ENCODE data around the gene IGSF23. TPM values are rescaled to one million over a fixed set of nuclear protein-coding genes. Genes with fewer than 3 reads are reported as not detected.
"Not testable (repeated sequence)": the region's sequence is repeated elsewhere in the genome, so short reads cannot be mapped to it uniquely, and the experiment has no call there.

IGSF23 gene
- total and polyA plus RNA-seq, 5 donors: not detected

DNA sequence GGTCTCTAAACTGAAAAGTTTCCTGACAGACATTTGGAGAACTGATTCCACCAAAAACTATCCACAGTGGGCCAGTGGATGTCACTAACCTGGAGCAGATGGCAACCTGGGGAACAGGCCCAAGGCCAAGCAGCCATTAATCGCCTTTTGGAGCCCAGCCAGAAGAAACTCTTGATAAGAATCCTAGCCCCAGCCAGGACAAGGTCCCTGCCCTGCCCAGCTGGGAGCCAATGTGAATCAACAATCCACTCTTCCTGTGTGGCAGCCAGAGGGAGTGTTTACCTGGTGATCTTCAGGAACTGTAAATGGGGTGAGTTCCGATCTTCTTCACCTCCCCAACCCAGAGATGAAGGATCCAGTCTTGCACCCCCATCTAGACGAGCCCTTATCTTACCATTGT is 14.5 kb upstream of the IGSF23 start:
- no peak overlapping the region for H3K4me3 ChIP-seq (ENCODE audit: low read length)
- intact Hi-C loops (cut with DNase I): no loop called here
- no peaks in the 10 kb centered on the region for H3K4me1 ChIP-seq (ENCODE audit: control insufficient read depth, insufficient read depth, low read length)
- no peak for ATAC-seq
- no peak for DNase-seq
- H3K9me3 ChIP-seq (ENCODE audit: control insufficient read depth, low read length): no peaks in the 10 kb centered on the region
- no peak overlapping the region for H3K27ac ChIP-seq (ENCODE audit: low read length)
- WGBS: 59% methylated on average over 3 of the region's 3 CpGs
- no peaks in the 10 kb centered on the region for H3K27me3 ChIP-seq (ENCODE audit: control insufficient read depth, insufficient read depth)

DNA sequence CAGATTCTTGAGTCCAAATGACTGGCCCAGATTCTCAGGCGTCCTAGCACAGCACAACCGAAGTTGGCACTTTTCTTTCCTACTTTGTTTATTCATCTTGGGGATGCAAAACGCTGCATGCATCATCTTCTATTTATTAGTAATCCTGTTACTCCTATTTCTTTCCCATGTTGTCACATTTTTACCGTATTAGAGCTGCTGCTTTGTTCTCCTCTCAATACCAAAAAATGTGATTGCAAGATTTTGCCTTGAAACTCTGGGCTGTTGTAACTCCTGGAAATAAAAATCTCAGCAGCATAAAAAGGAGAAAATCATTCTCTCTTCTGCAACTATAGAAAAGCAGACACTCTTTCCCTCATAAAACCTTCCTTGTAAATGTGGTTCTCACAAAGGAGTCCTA is 12.9 kb upstream of the IGSF23 start:
- ATAC-seq: no peak
- no peaks in the 10 kb centered on the region for H3K4me1 ChIP-seq (ENCODE audit: control insufficient read depth, insufficient read depth, low read length)
- intact Hi-C loops (cut with DNase I): no loop called here
- no peak overlapping the region for H3K4me3 ChIP-seq (ENCODE audit: low read length)
- no peak for DNase-seq
- no peak overlapping the region for H3K27ac ChIP-seq (ENCODE audit: low read length)
- H3K27me3 ChIP-seq (ENCODE audit: control insufficient read depth, insufficient read depth): no peaks in the 10 kb centered on the region
- no peaks in the 10 kb centered on the region for H3K9me3 ChIP-seq (ENCODE audit: control insufficient read depth, low read length)
- 68% methylated on average over 4 of the region's 4 CpGs for WGBS

DNA sequence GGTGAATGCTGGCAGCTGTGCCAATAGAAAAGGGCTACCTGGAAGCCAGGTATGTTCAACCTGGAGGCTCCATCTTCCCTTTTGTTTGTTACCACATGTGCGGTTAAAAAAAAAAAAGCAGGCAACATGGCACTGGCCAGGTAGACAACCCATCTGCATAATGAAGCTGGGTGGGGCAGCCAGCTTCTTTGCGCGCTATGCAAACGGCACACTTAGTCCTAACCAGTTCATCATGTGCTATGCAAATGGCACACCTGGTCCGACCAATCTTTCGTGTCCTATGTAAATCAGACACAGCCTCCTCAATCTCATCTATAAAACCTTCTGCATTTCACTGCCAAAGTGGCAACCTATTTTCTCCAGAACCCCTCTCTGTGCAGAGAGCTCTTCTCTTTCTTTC is 11.3 kb upstream of the IGSF23 start:
- peaks cover 2% of the 10 kb centered on the region for H3K4me1 ChIP-seq (ENCODE audit: control insufficient read depth, insufficient read depth, low read length)
- ATAC-seq (no peak), DNase-seq (no peak)
- 88% methylated on average over 6 of the region's 6 CpGs for WGBS
- no peak overlapping the region for H3K27ac ChIP-seq (ENCODE audit: low read length)
- intact Hi-C loops (cut with DNase I): no loop called here
- no peaks in the 10 kb centered on the region for H3K27me3 ChIP-seq (ENCODE audit: control insufficient read depth, insufficient read depth)
- no peaks in the 10 kb centered on the region for H3K9me3 ChIP-seq (ENCODE audit: control insufficient read depth, low read length)
- no peak overlapping the region for H3K4me3 ChIP-seq (ENCODE audit: low read length)

DNA sequence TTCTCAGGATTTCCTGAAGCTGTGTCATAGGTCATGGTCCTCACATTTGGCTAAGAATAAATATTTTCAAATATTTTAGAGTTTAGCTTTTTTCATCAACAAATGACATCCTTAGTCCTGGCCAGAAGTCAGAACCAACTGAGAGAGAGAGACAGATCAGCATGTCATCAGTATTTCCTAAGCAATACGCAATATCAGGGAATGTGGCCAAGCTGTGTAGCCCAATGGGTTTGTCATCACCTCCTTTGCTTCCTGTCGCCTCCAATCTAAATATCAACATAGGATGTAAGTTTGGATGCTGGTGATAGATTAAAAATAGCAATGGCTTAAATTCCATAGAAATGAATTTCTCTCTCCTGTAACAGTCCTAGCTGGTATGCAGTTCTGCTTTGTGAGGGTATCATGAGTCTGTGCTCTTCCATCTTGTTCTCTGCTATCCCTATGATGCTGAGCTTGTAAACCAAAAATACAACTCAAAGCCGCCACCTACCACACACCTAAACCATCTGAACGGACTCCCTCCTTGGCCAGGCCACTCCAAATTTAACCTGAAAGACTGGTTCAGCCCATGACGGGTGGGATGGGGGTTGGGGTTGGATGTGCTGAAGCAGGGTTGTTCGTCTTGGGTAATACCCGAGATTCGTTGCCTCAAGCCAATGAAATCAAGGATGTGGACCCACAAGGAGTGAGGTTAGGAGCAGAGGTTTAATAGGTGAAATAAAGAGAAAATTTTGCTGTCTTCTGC is 10.0 kb upstream of the IGSF23 start:
- Histone ChIP-seq H3K27me3 (ENCODE audit: control insufficient read depth, insufficient read depth) (no peaks in the 10 kb centered on the region), H3K4me1 (ENCODE audit: control insufficient read depth, insufficient read depth, low read length) (peaks cover 2% of the 10 kb centered on the region), H3K27ac (ENCODE audit: low read length) (peak overlapping the region; percentile 71), H3K4me3 (ENCODE audit: low read length) (no peak overlapping the region), H3K9me3 (ENCODE audit: control insufficient read depth, low read length) (no peaks in the 10 kb centered on the region)
- intact Hi-C loops (cut with DNase I): no loop called here
- no peak for DNase-seq
- peak; percentile 62 to 86 for ATAC-seq
- 62% methylated on average over 8 of the region's 8 CpGs for WGBS

DNA sequence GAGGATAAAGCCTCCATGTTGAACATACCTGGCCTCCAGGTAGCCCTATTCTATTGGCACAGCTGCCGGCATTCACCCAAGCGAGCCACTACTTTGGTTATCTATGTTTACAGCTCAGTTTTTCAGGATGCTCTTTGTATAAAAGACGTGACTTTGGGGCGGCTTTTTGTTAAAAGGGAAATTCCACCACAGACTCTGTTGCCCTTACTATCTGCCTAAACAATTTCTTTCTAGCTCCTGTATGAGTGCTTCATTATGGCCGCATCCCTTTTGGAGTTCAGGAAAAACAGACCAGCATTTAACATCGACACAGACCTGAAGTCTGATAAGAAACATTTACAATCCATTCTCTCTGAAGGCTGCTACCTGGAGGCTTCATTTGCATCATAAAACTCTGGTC is 9.1 kb upstream of the IGSF23 start:
- no peaks in the 10 kb centered on the region for H3K9me3 ChIP-seq (ENCODE audit: control insufficient read depth, low read length)
- DNase-seq (no peak), ATAC-seq (no peak)
- H3K4me3 ChIP-seq (ENCODE audit: low read length): no peak overlapping the region
- intact Hi-C loops (cut with DNase I): no loop called here
- H3K4me1 ChIP-seq (ENCODE audit: control insufficient read depth, insufficient read depth, low read length): peaks cover 2% of the 10 kb centered on the region
- 58% methylated on average over 6 of the region's 6 CpGs for WGBS
- no peaks in the 10 kb centered on the region for H3K27me3 ChIP-seq (ENCODE audit: control insufficient read depth, insufficient read depth)
- H3K27ac ChIP-seq (ENCODE audit: low read length): peak overlapping the region; percentile 36

DNA sequence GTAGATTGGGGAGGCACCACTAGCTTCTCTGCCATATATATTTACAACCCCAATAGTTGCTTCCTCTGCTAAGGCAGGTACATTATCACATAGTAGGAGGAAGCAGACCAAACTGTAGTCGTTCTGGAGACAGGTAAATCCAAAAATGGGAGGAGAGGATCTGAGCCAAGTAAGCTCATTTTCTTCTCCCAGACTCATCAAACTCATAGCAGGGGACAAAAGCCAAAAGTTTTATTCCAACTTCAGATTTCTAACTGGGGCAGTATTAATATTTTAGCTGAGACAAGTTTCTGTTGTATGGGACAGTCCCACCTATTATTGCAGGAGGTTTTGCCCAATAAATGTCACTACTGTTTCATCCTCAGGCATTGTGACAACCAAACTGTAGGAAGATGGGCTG is 7.8 kb upstream of the IGSF23 start:
- ATAC-seq: no peak
- intact Hi-C loops (cut with DNase I): no loop called here

DNA sequence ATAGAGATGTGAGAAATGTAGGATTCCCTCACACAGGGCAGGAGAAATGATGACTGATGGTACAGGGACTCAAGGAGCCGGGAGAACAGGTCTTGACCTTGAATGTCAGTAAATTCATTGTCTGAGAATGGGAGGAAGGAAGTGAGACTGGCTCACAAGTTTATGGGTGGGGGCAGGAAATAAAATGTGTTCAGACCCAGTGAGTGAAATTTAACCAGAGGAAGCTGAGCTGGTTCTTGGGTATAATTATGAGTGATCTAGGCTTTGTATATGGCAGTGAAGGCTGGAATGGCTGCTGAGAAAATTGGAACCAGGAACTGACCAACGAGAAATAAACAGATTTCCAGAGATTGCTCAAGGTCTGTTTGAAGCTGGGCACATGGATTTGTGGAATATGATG is 6.3 kb upstream of the IGSF23 start:
- no peak overlapping the region for H3K4me3 ChIP-seq (ENCODE audit: low read length)
- peaks cover 2% of the 10 kb centered on the region for H3K4me1 ChIP-seq (ENCODE audit: control insufficient read depth, insufficient read depth, low read length)
- no peaks in the 10 kb centered on the region for H3K27me3 ChIP-seq (ENCODE audit: control insufficient read depth, insufficient read depth)
- no peak for DNase-seq
- peak overlapping the region; percentile 43 for H3K27ac ChIP-seq (ENCODE audit: low read length)
- no peaks in the 10 kb centered on the region for H3K9me3 ChIP-seq (ENCODE audit: control insufficient read depth, low read length)
- intact Hi-C loops (cut with DNase I): no loop called here
- peak; percentile 77 to 90 for ATAC-seq
- WGBS: 48% methylated on average over 2 of the region's 2 CpGs

More for the DNA sequence above, 7.8 kb upstream of the IGSF23 start:
- DNase-seq: no peak
- H3K27ac ChIP-seq (ENCODE audit: low read length): no peak overlapping the region
- 61% methylated on average over 1 of the region's 1 CpG for WGBS
- peaks cover 2% of the 10 kb centered on the region for H3K4me1 ChIP-seq (ENCODE audit: control insufficient read depth, insufficient read depth, low read length)
- no peaks in the 10 kb centered on the region for H3K9me3 ChIP-seq (ENCODE audit: control insufficient read depth, low read length)
- no peak overlapping the region for H3K4me3 ChIP-seq (ENCODE audit: low read length)
- no peaks in the 10 kb centered on the region for H3K27me3 ChIP-seq (ENCODE audit: control insufficient read depth, insufficient read depth)

DNA sequence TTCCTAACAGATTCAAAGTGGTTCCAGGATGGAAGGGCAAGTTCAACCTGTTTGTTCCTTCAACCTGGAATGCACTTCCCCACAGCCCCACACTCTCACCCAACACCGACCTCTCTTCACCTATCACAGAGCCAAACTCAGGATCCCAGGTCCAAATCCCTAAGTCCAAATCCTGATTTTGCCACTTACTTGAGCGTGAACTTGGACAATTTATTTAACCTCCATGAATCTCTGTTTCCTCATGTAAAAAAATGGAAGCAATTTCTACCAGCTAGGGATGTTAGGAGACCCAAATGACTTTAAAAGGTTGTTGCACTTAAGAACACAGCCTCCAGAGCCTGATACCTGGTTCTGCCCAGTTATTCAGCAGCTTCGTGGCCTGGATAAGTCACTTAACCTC is 5.4 kb upstream of the IGSF23 start:
- ATAC-seq (no peak), DNase-seq (no peak)
- intact Hi-C loops (cut with DNase I): no loop called here
- 74% methylated on average over 3 of the region's 3 CpGs for WGBS
- Histone ChIP-seq H3K27me3 (ENCODE audit: control insufficient read depth, insufficient read depth) (no peaks in the 10 kb centered on the region), H3K27ac (ENCODE audit: low read length) (no peak overlapping the region), H3K9me3 (ENCODE audit: control insufficient read depth, low read length) (no peaks in the 10 kb centered on the region), H3K4me1 (ENCODE audit: control insufficient read depth, insufficient read depth, low read length) (peaks cover 2% of the 10 kb centered on the region), H3K4me3 (ENCODE audit: low read length) (no peak overlapping the region)

DNA sequence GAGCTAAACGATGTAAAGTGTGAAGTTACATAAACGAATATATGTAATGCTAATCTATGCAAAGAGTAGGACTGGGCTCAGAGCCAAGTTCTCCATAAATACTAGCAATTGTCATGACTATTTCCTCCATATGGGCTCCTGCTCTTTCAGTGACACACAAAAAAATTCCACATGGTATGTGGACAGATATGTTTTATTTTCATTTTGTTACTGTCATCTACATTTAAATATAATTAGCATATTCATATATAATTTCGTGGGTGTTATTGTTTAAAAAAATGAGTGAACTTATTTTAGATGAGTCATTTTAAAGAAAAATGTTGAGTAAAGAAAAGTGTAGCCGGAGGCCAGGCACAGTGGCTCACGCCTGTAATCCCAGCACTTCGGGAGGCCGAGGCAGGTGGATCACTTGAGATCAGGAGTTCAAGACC is 5.0 kb upstream of the IGSF23 start:
- WGBS: 59% methylated on average over 7 of the region's 7 CpGs
- intact Hi-C loops (cut with DNase I): no loop called here
- no peak for DNase-seq

DNA sequence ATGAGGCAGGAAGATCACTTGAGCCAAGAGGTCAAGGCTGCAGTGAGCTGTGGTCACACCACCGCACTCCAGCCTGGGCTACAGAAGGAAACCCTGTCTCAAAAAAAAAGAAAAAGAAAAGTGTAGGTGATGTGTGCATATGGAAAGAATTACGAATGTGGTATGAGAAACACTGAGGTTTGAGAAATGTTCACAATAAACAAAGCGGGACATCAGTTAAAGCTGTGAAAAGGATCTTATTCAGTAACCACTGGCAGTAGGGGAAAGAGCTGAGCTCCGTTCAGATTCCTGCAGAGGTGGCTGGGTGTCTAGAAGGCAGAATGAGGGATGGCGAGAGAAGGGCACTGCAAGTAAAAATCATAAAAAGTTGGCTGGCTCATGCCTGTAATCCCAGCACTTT is 4.1 kb upstream of the IGSF23 start:
- ATAC-seq (no peak), DNase-seq (no peak)
- intact Hi-C loops (cut with DNase I): no loop called here
- Histone ChIP-seq H3K27me3 (ENCODE audit: control insufficient read depth, insufficient read depth) (no peaks in the 10 kb centered on the region), H3K9me3 (ENCODE audit: control insufficient read depth, low read length) (no peaks in the 10 kb centered on the region), H3K4me1 (ENCODE audit: control insufficient read depth, insufficient read depth, low read length) (peaks cover 2% of the 10 kb centered on the region), H3K27ac (ENCODE audit: low read length) (no peak overlapping the region), H3K4me3 (ENCODE audit: low read length) (no peak overlapping the region)
- 94% methylated on average over 5 of the region's 5 CpGs for WGBS

More for the DNA sequence above, 5.0 kb upstream of the IGSF23 start:
- Histone ChIP-seq H3K9me3 (ENCODE audit: control insufficient read depth, low read length) (no peaks in the 10 kb centered on the region), H3K4me1 (ENCODE audit: control insufficient read depth, insufficient read depth, low read length) (peaks cover 2% of the 10 kb centered on the region), H3K27me3 (ENCODE audit: control insufficient read depth, insufficient read depth) (no peaks in the 10 kb centered on the region), H3K4me3 (ENCODE audit: low read length) (no peak overlapping the region), H3K27ac (ENCODE audit: low read length) (no peak overlapping the region)
- no peak for ATAC-seq

DNA sequence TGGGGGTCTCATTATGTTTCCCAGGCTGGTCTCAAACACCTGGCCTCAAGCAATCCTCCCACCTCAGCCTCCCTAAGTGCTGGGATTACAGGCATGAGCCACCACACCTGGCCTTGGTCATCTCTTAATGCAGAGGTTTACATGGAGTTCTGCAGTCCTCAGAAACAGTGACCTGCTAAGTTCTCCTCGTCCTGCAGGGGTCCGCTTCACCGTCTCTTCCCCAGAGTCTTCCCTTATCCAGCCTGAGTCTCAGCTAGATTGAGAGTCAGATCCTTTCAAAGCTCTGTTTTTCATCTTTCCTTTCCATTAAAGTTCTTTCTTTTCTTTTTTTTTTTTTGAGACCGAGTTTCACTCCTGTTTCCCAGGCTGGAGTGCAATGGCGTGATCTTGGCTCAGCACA is 2.9 kb upstream of the IGSF23 start:
- H3K27me3 ChIP-seq (ENCODE audit: control insufficient read depth, insufficient read depth); H3K4me3 ChIP-seq (ENCODE audit: low read length); DNase-seq; H3K9me3 ChIP-seq (ENCODE audit: control insufficient read depth, low read length); intact Hi-C loops (cut with DNase I); ATAC-seq; H3K27ac ChIP-seq (ENCODE audit: low read length); H3K4me1 ChIP-seq (ENCODE audit: control insufficient read depth, insufficient read depth, low read length): not testable (repeated sequence)
- WGBS: 72% methylated on average over 5 of the region's 5 CpGs

DNA sequence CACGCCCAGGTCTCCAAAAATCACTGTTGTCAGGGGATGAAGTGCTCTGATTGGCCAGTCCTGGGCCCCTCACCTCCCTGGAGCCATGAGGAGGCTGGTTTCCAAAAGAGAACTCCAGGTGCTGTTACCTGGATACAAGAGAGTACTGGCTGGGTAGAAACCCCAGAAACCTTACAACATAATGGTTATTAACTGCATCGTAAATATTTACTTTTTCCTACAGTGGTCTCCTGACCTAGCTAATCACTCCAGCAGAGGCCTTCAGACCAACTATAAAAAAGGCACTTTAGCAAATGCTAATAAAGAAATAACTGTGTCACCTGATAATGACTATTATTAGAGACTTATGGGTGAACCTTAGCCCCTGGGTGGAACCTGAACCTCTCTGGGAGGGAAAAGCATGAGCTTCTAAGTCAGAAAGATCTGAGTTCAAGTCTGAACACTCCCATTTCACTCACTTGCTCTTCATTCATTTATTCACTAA is 1.5 kb upstream of the IGSF23 start:
- 97% methylated on average over 2 of the region's 2 CpGs for WGBS
- ATAC-seq: no peak
- Histone ChIP-seq H3K4me1 (ENCODE audit: control insufficient read depth, insufficient read depth, low read length) (no peaks in the 10 kb centered on the region), H3K9me3 (ENCODE audit: control insufficient read depth, low read length) (no peaks in the 10 kb centered on the region), H3K27ac (ENCODE audit: low read length) (no peak overlapping the region), H3K4me3 (ENCODE audit: low read length) (no peak overlapping the region), H3K27me3 (ENCODE audit: control insufficient read depth, insufficient read depth) (no peaks in the 10 kb centered on the region)
- DNase-seq: no peak
- intact Hi-C loops (cut with DNase I): no loop called here

Measured in right cardiac atrium (tissue), 5 donors.